Measurements from ENCODE around the gene CD1D. TPM values are rescaled to one million over a fixed set of nuclear protein-coding genes. Genes with fewer than 3 reads are reported as not detected.
"Not testable (repeated sequence)": the region's sequence is repeated elsewhere in the genome, so short reads cannot be mapped to it uniquely, and the experiment has no call there.

CD1D gene
- total and polyA plus RNA-seq, 8 donors: 0.93 to 2.6 (median 1.9) TPM; not detected in 3

GRCh38 chr1:158163000-158163947 is 17.4 kb upstream of the CD1D start:
- WGBS, 5 donors: 51 to 72% (median 68%) methylated on average over 3 of the region's 3 CpGs
- Histone ChIP-seq H3K27me3 (peaks cover 0 to 38% (median 3%) of the 10 kb centered on the region in 3 donors), H3K36me3 (no peaks in the 10 kb centered on the region), H3K4me1 (no peaks in the 10 kb centered on the region), H3K4me3 (no peak overlapping the region), H3K9me3 (no peaks in the 10 kb centered on the region), H3K27ac (no peak overlapping the region)
- intact Hi-C loops (cut with DNase I; ENCODE audit: low total_unique reads): no loop called here
- DNase-seq: no peak
- TF ChIP-seq EP300 (IDR thresholded peaks at IDR 0.05) (no peak), POLR2AphosphoS5 (IDR thresholded peaks at IDR 0.05) (no peak), CTCF (IDR thresholded peaks at IDR 0.05) (no peak), POLR2A (IDR thresholded peaks at IDR 0.05) (no peak)

GRCh38 chr1:158169105-158169504 is 11.6 kb upstream of the CD1D start:
- TF ChIP-seq POLR2A (IDR thresholded peaks at IDR 0.05) (no peak), CTCF (IDR thresholded peaks at IDR 0.05) (no peak)
- no peaks in the 10 kb centered on the region for H3K36me3 ChIP-seq
- no peaks in the 10 kb centered on the region for H3K4me1 ChIP-seq

GRCh38 chr1:158175915-158176314 is 4.8 kb upstream of the CD1D start:
- H3K36me3 ChIP-seq; H3K27ac ChIP-seq; DNase-seq; H3K9me3 ChIP-seq; intact Hi-C loops (cut with DNase I; ENCODE audit: low total_unique reads); H3K4me3 ChIP-seq: not testable (repeated sequence)
- peaks cover 5 to 26% (median 15%) of the 10 kb centered on the region in 4 donors for H3K4me1 ChIP-seq
- WGBS, 5 donors: 92 to 96% (median 95%) methylated on average over 5 of the region's 5 CpGs
- peaks cover 0 to 27% (median 9%) of the 10 kb centered on the region in 3 donors for H3K27me3 ChIP-seq

More at GRCh38 chr1:158169105-158169504, 11.6 kb upstream of the CD1D start:
- peaks cover 0 to 5% (median 0%) of the 10 kb centered on the region in 4 donors for H3K9me3 ChIP-seq
- H3K4me3 ChIP-seq: no peak overlapping the region
- no peak for DNase-seq
- peaks cover 0 to 16% (median 3%) of the 10 kb centered on the region in 3 donors for H3K27me3 ChIP-seq
- intact Hi-C loops (cut with DNase I; ENCODE audit: low total_unique reads): no loop called here
- no peak overlapping the region for H3K27ac ChIP-seq

- H3K27me3 ChIP-seq: peaks cover 0 to 32% (median 14%) of the 10 kb centered on the region in 3 donors
- DNase-seq: no peak
- no peaks in the 10 kb centered on the region for H3K36me3 ChIP-seq
- intact Hi-C loops (cut with DNase I; ENCODE audit: low total_unique reads): no loop called here
- no peak for TF ChIP-seq EP300 (IDR thresholded peaks at IDR 0.05)
- no peak for TF ChIP-seq CTCF (IDR thresholded peaks at IDR 0.05)
- no peak for TF ChIP-seq POLR2A (IDR thresholded peaks at IDR 0.05)
- no peak for TF ChIP-seq POLR2AphosphoS5 (IDR thresholded peaks at IDR 0.05)
- H3K27ac ChIP-seq: no peak overlapping the region
- no peak overlapping the region for H3K4me3 ChIP-seq
- peaks cover 8 to 30% (median 18%) of the 10 kb centered on the region in 4 donors for H3K4me1 ChIP-seq
- H3K9me3 ChIP-seq: no peaks in the 10 kb centered on the region
- 87 to 95% (median 88%) methylated on average over 5 of the region's 5 CpGs for WGBS, 5 donors
Measured at GRCh38 chr1:158176399-158176798, 4.3 kb upstream of the CD1D start.

GRCh38 chr1:158176849-158177699 is 3.6 kb upstream of the CD1D start:
- 46 to 55% (median 52%) methylated on average over 20 of the region's 20 CpGs for WGBS, 5 donors
- Histone ChIP-seq H3K4me3 (peak overlapping the region; percentile 46 to 52 (median 48)), H3K27ac (peak overlapping the region in 2 of 5 donors; percentile 27 to 29), H3K4me1 (peaks cover 8 to 35% (median 22%) of the 10 kb centered on the region in 4 donors), H3K27me3 (peaks cover 0 to 38% (median 15%) of the 10 kb centered on the region in 3 donors)
- intact Hi-C loops (cut with DNase I; ENCODE audit: low total_unique reads); H3K36me3 ChIP-seq; H3K9me3 ChIP-seq; DNase-seq: not testable (repeated sequence)

All from stomach (tissue), 9 donors.